Measurements from ENCODE around the gene TMCO2. TPM values are rescaled to one million over a fixed set of nuclear protein-coding genes. Genes with fewer than 3 reads are reported as not detected.

Gene TMCO2
- total RNA-seq, 1 donor, result not detected

- DNase-seq (ENCODE audit: insufficient read length, low spot score, missing footprints), result peak; percentile 59
- Histone ChIP-seq H3K36me3 (ENCODE audit: insufficient read depth, low read length) (no peaks in the 10 kb centered on the region), H3K27ac (ENCODE audit: low read depth, low read length) (no peak overlapping the region), H3K79me2 (ENCODE audit: insufficient read depth, low read length) (no peaks in the 10 kb centered on the region), H2AFZ (ENCODE audit: low read length) (no peak overlapping the region), H4K20me1 (ENCODE audit: insufficient read depth, low read length) (no peaks in the 10 kb centered on the region), H3K4me3 (ENCODE audit: insufficient read depth, low read length) (no peak overlapping the region), H3K9me3 (ENCODE audit: low read depth, low read length) (no peaks in the 10 kb centered on the region), H3K4me1 (ENCODE audit: insufficient read depth, low read length) (peaks cover 7% of the 10 kb centered on the region), H3K27me3 (ENCODE audit: insufficient read depth, low read length) (peaks cover 8% of the 10 kb centered on the region), H3K4me2 (ENCODE audit: insufficient read depth, low read length) (no peak overlapping the region)
- no peak for TF ChIP-seq CTCF (IDR thresholded peaks at IDR 0.05; ENCODE audit: extremely low read depth, low read depth, low read length)
Observed at GRCh38 chr1:40301066-40301465, 53.3 kb downstream of the TMCO2 start.

Other genes with a start within 250 kb of the TMCO2 start
- 384 and 390 TPM in 2 replicates for gene CAP1, start 207.2 kb upstream of the TMCO2 start, total RNA-seq
- gene PPT1, start 150.7 kb upstream of the TMCO2 start, total RNA-seq, result 40.9 and 43.3 TPM in 2 replicates
- gene RLF, start 86.5 kb upstream of the TMCO2 start, total RNA-seq, result 26.2 and 29.7 TPM in 2 replicates
- gene ZMPSTE24, start 10.3 kb downstream of the TMCO2 start, total RNA-seq, result 72.4 and 77.2 TPM in 2 replicates
- 0.36 and 0.88 TPM in 2 replicates for gene COL9A2, start 69.3 kb downstream of the TMCO2 start, total RNA-seq
- gene SMAP2, start 125.8 kb downstream of the TMCO2 start, total RNA-seq, result 14.1 and 20.3 TPM in 2 replicates
- gene ZFP69B, start 202.5 kb downstream of the TMCO2 start, total RNA-seq, result 4.7 and 5.6 TPM in 2 replicates
- 3.6 and 4.4 TPM in 2 replicates for gene ZFP69, start 229.4 kb downstream of the TMCO2 start, total RNA-seq

Data from osteoblast (primary cell).